ENCODE data around the gene CELF5. TPM values are rescaled to one million over a fixed set of nuclear protein-coding genes. Genes with fewer than 3 reads are reported as not detected.
"Not testable (repeated sequence)": the region's sequence is repeated elsewhere in the genome, so short reads cannot be mapped to it uniquely, and the experiment has no call there.

The CELF5 gene
- total RNA-seq, 4 donors from 2014 or later: not detected

GRCh38 chr19:3188627-3189596, 35.5 kb upstream of the CELF5 start:
- Histone ChIP-seq H3K36me3 (no peaks in the 10 kb centered on the region), H3K27me3 (no peaks in the 10 kb centered on the region), H3K4me3 (no peak overlapping the region), H3K4me1 (peaks cover 4 to 16% of the 10 kb centered on the region in 2 donors), H3K9me3 (no peaks in the 10 kb centered on the region), H3K27ac (no peak overlapping the region)
- TF ChIP-seq CTCF (IDR thresholded peaks at IDR 0.05 in 4 of 5, conservative IDR thresholded peaks at IDR 0.05 in 1 of 5) (no peak), POLR2A (IDR thresholded peaks at IDR 0.05) (no peak)
- intact Hi-C loops (cut with DNase I; ENCODE audit: low total_unique reads) (loop anchor here (10.0 kb wide), 1 partner anchor 876 kb away; the partner anchor contains the start of gene ZBTB7A), in situ Hi-C loops (cut with MboI; ENCODE audit: low sequenced_read_pairs in 4 of 4) (no loop called here)
- ATAC-seq (no peak), DNase-seq (no peak)

- in situ Hi-C loops (cut with MboI; ENCODE audit: low sequenced_read_pairs in 4 of 4): no loop called here
- intact Hi-C loops (cut with DNase I; ENCODE audit: low total_unique reads): loop anchor here (10.0 kb wide), 1 partner anchor 875 kb away; the partner anchor contains the start of gene ZBTB7A
- no peaks in the 10 kb centered on the region for H3K27me3 ChIP-seq
- no peak overlapping the region for H3K4me3 ChIP-seq
- ATAC-seq (no peak), DNase-seq (no peak)
- H3K9me3 ChIP-seq: no peaks in the 10 kb centered on the region
- no peaks in the 10 kb centered on the region for H3K36me3 ChIP-seq
- TF ChIP-seq POLR2A (IDR thresholded peaks at IDR 0.05) (no peak), CTCF (IDR thresholded peaks at IDR 0.05 in 4 of 5, conservative IDR thresholded peaks at IDR 0.05 in 1 of 5) (no peak)
- H3K27ac ChIP-seq: no peak overlapping the region
- H3K4me1 ChIP-seq: peaks cover 4 to 16% of the 10 kb centered on the region in 2 donors
Observed at GRCh38 chr19:3189702-3190469, 34.6 kb upstream of the CELF5 start.

DNA sequence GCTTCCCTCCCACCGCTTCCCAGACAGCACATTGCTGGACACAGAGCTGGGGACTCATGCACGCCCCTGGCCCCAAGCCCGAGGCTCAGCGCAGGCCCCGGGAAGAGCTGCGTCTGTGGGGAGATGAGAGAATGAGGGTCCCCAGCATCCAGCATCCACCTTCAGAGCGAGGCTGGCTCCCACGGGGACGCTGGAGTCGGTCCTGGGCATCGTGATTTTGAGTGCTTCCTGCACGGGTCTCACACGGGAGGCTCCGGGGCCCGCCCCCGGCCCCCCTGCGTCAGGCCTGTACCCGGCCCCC, 34.0 kb upstream of the CELF5 start:
- intact Hi-C loops (cut with DNase I; ENCODE audit: low total_unique reads): no loop called here
- Histone ChIP-seq H3K4me3 (no peak overlapping the region), H3K9me3 (no peaks in the 10 kb centered on the region), H3K36me3 (no peaks in the 10 kb centered on the region), H3K27me3 (no peaks in the 10 kb centered on the region), H3K27ac (no peak overlapping the region), H3K4me1 (peaks cover 4 to 16% of the 10 kb centered on the region in 2 donors)
- TF ChIP-seq POLR2A (IDR thresholded peaks at IDR 0.05): no peak
- TF ChIP-seq CTCF (IDR thresholded peaks at IDR 0.05 in 4 of 5, conservative IDR thresholded peaks at IDR 0.05 in 1 of 5): no peak
- DNase-seq (no peak), ATAC-seq (no peak)
- in situ Hi-C loops (cut with MboI; ENCODE audit: low sequenced_read_pairs in 4 of 4): no loop called here

GRCh38 chr19:3190921-3191805, 33.3 kb upstream of the CELF5 start:
- ATAC-seq: no peak

DNA sequence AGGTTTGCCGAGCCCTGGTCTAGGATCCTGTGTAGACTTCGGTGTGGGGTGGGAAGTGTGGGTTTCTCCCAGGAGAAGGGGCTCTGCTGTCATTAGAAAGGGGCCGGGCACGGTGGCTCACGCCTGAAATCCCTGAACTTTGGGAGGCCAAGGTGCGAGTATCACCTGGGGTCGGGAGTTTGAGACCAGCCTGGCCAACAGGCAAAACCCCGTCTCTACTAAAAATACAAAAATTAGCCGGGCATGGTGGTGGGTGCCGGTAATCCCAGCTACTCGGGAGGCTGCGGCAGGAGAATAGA, 32.7 kb upstream of the CELF5 start:
- in situ Hi-C loops (cut with MboI; ENCODE audit: low sequenced_read_pairs in 4 of 4); ATAC-seq; intact Hi-C loops (cut with DNase I; ENCODE audit: low total_unique reads); H3K27me3 ChIP-seq; H3K9me3 ChIP-seq; H3K4me3 ChIP-seq; H3K36me3 ChIP-seq; DNase-seq; H3K27ac ChIP-seq: not testable (repeated sequence)
- peaks cover 4 to 11% of the 10 kb centered on the region in 2 donors for H3K4me1 ChIP-seq

More at GRCh38 chr19:3190921-3191805, 33.3 kb upstream of the CELF5 start:
- intact Hi-C loops (cut with DNase I; ENCODE audit: low total_unique reads): no loop called here
- Histone ChIP-seq H3K4me3 (no peak overlapping the region), H3K27ac (no peak overlapping the region), H3K9me3 (no peaks in the 10 kb centered on the region), H3K4me1 (peaks cover 4 to 16% of the 10 kb centered on the region in 2 donors), H3K27me3 (no peaks in the 10 kb centered on the region), H3K36me3 (no peaks in the 10 kb centered on the region)
- in situ Hi-C loops (cut with MboI; ENCODE audit: low sequenced_read_pairs in 4 of 4): no loop called here
- TF ChIP-seq POLR2A (IDR thresholded peaks at IDR 0.05) (no peak), CTCF (IDR thresholded peaks at IDR 0.05 in 4 of 5, conservative IDR thresholded peaks at IDR 0.05 in 1 of 5) (no peak)
- no peak for DNase-seq

Data from gastrocnemius medialis (tissue), 4 donors.